CD4-positive, alpha-beta T cell treated with Interleukin-10 for 1 hour (primary cell): Measurements from ENCODE around the gene HLA-B.
"Not testable (repeated sequence)": the region's sequence is repeated elsewhere in the genome, so short reads cannot be mapped to it uniquely, and the experiment has no call there.

ENCODE experiments used
- DNase-seq: peaks from one replicate; pipeline ENCODE4 v3.0.0-alpha.2; 2020

Gene HLA-B

DNA sequence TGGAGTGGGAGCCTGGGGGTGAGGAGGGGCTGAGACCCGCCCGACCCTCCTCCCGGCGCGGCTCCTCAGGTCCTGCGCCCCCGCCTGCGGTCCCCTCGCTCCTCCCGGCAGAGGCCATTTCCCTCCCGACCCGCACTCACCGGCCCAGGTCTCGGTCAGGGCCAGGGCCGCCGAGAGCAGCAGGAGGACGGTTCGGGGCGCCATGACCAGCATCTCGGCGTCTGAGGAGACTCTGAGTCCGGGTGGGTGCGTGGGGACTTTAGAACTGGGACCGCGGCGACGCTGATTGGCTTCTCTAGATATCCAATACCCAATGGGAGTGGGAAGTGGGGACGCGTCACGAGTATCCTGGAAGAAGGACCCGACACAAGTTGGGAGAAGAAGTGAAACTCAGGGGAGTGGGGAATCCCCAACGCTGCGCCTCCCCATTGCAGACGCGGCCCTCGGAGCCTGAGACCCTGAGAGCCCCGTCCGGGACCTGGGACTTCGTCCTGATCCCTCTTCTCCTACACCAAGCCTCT, at the start of gene HLA-B:
TSS of gene HLA-B (minus strand) at position 234 of the 521 bp plus-strand sequence. CDS start at position 213, 21 bp downstream.
- peak; percentile 86 for DNase-seq

DNA sequence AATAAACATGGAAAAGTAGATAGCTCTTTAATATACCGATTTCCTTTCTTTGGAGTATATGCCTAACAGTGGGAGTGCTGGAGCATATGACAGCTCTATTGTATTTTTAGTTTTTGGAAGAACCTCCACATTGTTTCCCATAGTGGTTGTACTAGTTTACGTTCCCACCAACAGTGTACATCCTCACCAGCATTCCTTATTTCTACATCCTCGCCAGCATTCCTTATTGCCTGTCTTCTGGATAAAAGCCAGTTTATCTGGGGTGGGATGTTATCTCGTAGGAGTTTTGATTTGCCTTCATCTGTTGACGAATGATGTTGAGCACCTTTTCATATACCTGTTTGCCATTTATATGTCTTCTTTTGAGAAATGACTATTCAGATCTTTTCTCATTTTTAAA, 49.0 kb upstream of the HLA-B start:
- no peak for DNase-seq

DNA sequence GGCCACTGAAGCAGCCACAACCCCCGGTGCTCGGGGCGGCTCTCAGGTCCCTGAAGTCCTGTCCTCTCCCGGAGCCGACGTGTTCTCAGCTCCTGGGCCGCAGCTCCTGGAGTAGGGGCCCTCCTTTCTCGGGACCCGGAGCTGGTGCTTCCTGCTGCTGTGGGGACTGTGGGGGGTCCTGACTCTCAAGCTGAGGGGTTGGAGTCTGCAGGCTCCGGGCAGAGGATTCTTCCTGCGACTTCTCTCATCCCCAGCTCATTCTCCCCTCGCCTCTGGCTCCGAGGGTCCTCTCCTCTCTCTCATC, 47.0 kb upstream of the HLA-B start:
- DNase-seq = not testable (repeated sequence)

DNA sequence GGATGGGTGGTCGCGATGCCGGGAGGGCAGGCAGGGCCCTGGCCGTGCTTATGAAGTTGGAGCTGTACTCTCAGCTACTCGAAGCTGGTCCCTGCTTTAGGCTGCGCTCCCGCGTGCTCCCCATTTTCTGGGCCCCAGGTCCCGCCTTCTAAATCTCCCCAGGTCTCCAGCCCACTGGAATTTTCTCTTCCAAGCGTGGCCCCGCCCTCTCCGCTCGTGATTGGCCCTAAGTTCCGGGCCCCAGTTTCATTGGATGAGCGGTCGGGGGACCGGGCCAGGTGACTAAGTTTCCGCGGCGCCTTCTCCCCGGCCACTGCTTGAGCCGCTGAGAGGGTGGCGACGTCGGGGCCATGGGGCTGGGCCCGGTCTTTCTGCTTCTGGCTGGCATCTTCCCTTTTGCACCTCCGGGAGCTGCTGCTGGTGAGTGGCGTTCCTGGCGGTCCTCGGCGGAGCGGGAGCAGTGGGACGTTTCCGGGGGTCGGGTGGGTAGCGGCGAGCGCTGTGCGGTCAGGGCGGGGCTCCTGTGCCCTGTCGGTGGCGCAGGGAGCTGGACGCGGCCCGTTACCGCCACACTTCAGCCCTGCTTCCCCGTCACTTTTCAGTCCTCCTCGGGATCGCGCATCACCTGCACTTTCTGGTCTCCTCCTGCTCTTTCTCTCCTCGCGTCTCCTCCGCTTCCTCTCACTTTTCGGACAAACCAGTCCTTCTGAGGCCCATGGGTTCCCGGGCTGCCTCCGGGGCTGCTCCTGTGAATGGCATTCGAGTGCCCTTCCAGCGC, 46.5 kb upstream of the HLA-B start, which contains the start of gene MICA:
TSS of gene MICA (plus strand) at position 313 of the 778 bp plus-strand sequence. CDS start at position 351, 38 bp downstream.
- peak; percentile 74 for DNase-seq

DNA sequence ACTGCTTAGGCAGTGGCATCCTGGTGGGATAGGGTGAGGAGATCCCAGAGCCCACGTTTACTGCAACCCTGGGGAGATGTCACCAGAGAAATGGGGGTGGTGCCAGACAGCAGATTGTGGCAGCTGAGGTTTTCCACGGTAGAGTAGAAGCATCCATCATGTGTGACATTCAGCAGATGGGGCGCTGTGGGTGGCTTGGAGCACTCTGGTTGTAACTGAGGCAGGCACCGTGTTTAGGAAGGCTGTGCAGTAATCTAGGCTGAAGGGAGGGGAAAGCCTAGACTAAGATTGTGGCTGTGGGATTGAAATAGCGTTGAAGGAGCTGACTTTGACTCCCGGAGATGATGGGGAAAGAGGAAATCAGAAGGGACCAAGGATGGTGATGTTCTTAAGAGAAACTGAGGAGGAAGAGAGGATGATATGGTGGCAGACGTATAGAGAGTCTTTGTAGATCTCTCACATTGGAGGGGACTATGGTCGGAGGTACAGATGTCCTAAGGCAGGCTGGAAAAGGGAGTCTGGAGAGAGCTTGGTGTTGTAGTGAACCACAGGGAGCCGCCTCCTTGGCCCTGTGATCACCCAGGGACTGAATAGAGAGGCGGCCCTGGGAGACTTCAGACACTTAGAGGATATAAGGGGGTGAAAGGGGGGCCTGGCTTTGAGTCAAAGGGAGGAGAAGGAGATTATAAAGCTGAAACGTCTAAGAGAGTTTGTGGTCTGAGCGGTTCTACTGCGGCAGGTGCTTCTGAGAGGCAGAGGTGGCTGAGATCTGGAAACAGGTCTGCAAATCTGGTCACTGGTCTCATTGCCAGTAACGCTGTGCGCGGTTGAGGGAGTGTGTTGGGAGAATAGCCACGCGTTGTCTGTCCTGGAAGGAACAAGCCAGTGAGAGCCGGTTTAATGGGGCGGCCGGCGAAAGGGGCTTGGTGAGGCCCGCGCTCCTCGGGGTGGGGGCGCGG, 45.6 kb upstream of the HLA-B start:
- peak; percentile 47 for DNase-seq

DNA sequence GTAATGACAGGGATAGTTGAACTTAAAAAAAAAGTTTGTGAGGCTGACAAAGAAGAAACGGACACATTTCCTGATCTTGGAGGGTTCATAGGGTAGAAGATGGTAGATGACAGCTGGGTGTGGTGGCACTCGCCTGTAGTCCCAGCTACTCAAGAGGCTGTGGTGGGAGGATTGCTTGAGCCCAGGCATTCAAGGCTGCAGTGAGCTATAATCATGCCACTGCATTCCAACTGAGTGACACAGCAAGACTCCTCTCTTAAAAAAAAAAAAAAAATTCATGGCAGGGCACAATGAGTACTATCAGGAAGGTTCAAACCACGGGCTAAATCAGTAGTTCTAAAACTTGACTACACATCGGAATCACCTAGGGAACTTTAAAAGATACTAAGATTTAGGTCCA, 44.4 kb upstream of the HLA-B start:
- peak; percentile 15 for DNase-seq

DNA sequence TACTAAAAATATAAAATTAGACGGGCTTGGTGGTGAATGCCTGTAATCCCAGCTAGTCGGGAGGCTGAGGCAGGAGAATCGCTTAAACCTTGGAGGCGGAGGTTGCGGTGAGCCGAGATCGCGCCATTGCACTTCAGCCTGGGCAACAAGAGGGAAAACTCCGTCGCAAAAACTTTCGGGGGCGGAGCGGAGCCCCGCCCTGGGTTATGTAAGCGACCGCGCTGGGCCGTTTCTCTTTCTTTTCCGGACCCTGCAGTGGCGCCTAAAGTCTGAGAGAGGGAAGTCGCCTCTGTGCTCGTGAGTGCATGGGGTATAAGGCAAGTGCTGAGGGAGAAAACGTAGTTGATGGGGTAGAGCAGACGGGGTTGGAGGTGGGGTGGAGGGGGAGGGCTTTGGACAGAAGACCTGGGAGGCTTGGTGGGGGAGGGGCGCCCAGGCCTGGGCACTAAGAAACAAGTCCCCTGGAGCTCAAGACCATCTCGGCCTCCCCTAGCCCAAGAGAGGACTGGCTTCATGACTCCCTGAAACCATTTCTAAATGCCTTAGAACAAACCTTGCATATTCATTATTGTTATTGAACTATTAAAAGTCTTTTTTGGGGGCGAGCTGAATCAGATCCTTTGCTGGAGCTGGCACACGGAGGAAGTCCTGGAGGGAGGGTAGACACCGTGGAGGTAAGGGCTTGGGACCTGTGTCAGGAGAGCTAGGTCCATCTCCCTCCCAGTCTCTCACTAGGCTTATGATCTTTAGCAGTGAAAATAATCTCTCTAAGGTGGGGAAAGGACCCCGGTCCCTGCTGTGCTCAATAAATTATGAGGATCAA, 43.7 kb upstream of the HLA-B start:
- peak; percentile 85 for DNase-seq

DNA sequence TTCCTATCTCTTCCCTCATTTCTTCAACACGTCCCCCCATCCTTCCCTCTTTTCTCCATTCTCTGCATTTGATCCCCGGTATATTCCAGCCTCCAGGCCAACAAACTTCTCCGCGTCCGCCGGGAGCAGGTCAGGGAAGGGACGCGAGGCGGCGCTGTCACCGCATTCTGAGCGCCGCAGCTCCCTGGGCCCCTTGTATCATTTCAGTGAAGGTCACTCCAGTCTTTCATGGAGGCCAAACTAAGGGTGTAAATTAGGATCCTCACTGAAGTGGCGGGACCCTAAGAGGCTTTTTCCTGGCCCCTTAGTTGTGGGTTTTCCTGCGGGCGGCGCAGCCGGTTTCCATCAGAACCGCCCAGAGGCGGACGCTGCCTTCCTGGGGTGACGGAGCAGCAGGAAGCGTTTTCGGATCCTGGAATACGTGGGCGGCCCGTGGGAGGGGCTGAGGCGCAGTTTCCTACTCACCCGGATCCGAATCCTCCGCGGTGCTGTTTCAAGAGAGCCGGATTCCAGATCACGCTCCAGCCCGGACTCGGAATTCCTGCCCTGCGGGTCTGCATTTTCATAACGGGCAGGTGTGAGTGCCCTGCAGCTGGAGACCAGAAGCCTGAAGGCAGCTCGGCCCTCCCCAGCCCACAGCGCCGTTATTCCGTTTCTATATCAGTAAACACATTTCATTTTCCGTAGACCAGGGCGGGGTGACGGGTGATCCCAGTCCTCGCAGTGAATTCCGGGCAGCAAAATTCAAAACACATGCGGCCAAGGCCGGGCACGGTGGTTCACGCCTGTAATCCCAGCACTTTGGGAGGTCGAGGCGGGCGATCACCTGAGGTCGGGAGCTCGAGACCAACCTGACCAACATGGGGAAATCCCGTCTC, 42.8 kb upstream of the HLA-B start:
- DNase-seq = peak; percentile 62

DNA sequence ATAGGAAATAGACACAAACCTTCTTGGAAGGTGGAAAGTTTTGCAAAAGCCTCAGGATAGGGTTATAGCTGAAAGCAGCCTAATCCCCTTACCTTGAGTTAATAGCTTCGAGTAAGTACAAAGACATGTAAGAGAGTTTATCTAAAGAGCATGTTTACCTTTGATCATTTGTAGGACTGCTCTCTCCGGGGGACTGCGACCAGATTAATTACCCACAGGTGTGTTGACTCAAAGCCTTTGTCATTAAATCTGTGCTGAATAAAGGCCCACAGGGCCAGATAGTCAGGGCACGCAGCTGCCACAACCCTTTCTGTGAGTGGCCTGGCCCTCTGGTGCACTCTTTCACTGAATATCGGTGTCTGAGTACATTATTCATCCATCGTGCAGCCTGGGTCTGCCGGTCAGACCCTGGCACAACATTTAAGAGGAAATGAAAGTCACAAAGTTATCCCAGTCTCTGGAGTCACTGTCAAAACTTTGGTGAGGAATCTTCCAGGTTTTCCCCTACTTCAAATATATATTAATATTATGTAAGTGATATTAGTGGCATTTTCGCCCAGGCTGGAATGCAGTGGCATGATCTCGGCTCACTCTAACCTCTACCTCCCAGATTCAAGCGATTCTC, 41.0 kb upstream of the HLA-B start:
- DNase-seq = no peak

DNA sequence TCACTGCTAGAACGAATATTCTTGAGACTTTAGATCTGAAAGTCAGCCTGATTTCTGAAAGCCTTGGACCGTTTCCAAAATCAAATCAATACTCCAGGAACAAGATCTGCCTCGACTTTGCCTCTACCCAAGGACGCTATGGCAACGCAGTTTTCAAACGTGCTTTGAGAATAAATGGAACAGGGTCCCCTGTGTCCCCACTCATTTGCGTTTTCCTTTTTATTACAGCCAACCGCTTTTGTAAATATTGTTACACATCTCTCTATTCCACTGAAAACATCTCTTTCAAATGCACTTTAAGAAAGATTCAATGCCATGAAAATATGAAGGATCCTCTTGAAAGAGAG, 40.1 kb upstream of the HLA-B start:
- not testable (repeated sequence) for DNase-seq

DNA sequence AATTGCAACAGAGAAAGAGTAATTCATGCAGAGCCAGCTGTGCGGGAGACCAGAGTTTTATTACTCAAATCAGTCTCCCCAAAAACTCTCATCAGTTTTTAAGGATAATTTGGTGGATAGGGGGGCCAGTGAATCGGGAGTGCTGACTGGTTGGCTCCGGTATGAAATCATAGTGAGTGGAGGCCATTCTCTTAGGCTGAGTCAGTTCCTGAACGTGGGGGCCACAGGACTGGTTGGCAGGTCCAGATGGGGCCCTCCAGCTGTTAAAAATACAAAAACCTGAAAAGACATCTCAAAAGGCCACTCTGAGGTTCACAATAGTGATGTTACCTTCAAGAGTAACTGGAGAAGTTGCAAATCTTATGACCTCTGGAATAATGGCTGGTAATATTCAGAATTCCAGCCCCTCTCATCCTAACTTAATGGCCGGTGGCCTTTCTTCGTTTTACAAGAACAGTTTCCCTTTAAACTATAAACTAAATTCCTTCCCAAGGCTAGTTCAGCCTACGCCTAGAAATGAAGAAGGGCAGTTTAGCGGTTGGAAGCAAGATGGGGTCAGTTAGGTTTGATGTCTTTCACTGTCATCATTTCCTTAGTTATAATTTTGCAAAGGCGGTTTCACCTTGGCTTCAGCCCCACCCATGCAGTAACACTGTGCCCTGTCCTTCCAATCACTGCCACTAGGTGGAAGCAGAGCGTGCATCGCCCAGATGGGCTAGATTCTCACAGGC, 39.6 kb upstream of the HLA-B start:
- DNase-seq = peak; percentile 91

DNA sequence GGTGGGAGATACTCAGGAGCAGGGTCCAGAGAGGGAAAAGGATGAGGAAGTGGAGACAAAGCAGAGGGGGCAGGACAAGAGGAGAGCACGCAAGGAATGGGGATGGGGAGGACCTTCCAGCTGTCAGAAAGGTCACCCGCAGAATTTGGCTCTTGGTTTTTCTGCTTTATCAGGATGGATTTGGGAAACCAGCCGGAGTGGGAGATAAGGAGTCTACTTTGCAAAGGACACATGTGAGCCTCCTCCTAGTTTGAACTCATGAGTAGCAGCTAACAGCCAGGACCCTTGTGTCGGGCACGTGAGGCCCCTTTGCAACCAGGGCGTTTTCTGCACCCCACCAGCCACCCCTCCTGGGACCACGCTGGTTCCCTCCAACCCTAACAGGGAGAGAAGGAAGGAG, 38.9 kb upstream of the HLA-B start:
- DNase-seq = no peak

DNA sequence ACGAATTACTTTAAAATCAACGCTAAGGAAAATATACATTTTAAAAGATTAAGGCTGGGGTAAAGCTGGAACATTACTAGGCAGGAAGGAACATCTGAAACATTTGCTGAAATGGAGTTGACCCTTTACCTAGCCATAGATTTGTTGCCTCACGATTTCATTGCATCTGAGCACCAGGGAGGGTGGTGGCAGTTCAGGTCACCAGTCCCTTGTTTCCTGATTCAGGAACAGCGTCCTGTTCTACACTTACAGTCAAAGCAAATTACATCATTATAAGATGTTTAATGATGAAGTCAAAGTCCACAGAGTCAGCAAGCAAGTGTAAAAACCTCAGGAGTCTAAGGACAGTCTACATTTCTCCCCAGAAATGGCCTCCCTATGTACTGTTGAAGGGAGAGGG, 37.4 kb upstream of the HLA-B start:
- no peak for DNase-seq

DNA sequence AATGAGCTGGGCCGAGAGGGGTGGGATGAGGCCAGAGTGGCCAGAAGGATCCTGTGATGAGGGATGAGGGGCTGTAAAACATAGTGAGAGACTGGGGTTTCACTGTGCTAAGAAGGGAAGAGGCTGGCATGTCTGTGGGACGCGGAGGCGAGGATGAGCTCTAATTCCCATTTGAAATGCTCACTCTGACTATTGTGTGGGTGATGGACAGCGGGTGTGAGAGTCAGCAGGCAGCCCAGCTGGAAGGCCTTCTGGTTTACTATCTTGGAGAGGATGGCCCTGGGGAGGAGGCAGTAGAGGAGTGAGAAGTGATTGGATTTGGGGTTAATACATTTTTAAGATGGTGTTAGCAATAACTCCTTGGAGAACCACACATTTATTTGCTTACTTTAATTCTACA, 37.0 kb upstream of the HLA-B start:
- no peak for DNase-seq

DNA sequence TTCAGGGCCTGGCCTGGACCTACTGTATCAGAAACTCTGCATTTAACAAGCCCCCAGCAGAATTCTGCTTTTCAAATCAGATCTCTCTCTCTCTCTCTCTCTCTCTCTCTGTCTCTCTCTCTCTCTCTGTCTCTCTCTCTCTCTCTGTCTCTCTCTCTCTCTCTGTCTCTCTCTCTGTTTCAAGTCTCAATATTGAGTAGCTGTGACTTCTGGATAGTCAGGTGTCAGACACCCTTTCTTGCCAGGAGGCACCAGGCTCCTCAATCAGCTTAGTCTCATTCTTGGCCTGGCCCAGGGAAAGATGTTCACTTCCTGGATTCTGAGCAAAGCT, 32.8 kb upstream of the HLA-B start:
- not testable (repeated sequence) for DNase-seq

DNA sequence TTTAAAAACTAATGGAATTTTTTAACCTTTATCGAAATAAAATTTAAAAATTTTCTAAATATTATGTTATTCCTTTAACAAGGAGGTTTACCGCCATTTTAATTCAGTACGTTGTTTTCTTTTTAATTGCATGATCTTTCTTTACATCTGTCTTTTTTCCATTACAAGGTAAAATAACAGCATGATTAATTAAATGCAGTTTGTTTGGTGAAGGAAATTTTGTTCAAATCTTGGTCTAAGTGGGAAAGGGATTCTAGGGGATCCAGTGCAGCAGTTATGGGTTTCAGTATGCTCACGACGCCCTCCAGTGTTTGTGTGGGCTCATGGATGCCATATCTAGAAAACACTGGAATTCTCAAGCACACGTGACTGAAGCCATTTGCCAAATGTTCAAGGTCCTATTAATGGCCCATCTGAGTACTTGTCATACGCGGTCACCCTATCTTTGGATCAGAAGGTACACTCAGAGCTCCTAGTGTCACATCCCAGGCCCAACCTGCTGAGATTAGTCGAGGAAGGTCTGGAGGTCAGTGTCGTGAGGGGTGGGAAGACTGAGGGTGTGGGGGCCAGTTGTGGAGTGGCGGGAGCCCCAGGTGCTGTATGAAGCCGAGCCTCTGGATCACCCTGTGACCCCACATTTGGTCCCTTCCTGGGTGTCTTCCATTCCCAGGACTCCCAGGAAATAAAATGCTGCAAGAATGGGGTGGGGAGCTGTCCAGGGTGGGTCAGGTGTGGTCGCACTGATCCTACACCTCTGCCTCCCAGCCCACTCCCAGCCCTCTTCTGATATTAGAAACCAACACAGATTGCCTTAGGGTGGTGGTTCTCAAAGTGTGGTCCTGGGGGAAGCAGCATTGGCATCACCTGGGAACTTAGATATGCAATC, 32.2 kb upstream of the HLA-B start:
- DNase-seq = not testable (repeated sequence)

DNA sequence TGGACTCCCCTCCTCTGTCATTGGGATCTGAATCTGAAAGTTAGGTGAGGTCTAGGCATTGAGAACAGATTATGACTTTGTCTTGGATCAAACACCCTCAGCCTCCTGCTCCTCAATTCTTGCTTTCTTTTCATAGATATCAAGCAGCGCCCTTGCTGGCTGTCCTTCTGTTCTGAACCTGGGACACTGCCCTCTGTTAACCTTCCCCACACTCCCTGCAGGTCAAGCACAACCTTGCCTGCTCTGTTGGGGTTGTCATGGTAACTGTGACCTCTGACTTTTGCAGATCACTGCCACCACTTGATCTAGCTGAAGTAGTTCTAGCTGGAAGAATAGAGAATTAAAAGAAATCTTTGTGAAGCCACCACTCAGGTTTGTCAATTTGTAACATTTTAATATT, 30.0 kb upstream of the HLA-B start:
- no peak for DNase-seq

DNA sequence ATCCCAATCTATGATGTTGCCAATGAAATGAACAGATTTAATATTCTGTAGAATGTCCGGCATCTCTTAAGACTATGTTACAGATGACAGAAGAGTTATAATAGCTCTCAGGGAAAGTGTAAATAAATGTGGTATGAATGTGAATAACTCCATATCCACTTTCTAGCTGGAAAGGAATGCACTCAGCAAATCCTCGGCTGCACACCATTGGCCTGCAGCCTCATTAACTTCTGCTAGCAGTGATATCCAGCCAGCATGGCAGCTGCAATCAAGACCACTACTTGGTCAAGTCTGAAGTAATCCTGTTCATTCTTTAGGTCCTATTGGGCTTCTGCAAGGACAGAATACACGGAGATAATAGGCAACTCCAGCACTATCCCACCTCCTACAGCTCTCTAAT, 29.1 kb upstream of the HLA-B start:
- DNase-seq = no peak

DNA sequence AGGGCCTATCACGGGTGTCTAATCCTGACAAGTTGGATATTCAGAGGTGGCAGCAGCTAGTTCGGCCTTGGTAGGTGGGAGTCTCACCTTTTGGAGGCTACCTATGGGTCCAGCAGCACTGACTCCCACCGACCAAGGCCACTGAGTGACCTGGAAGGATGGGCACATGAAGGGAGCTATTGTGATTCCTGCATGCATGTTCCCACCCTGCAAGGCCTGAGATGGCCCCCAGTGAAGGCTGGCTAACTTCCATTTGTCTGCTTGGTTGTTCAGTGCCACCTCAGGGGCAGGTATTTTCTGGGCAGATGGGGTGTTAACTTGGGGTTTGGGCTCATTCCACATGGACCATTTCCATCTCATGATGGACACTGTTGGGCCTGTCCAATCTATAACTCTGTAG, 28.1 kb upstream of the HLA-B start:
- no peak for DNase-seq

DNA sequence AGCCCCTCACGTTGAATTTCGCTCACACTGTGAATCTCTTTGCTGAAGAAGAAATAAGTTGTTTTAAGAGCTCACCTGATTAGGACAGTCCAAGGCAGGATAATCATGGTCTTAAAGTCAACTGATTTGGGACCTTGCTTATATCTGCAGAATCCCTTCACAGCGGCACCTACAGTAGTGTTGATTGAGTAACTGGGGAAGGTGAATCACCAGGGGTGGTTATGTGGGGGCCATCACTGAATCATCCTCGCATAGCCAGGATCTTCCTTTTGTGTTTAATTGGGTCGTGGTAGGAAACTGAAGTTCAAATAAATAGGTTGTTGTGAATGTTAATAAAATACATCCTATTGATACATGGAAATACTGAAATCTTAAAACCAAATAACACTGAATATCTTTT, 26.2 kb upstream of the HLA-B start:
- no peak for DNase-seq
